Astrocyte of the spinal cord (primary cell): ENCODE data around the gene CAPN9.
A peak's percentile ranks its signal among the peaks of the same experiment; 100 is the strongest.

ENCODE experiments used
- DNase-seq: peaks from one replicate; pipeline ENCODE4 v3.0.0; 2011; ENCODE audit warnings: low read depth, low spot score
- H3K4me3 ChIP-seq: 2 replicates; pipeline ENCODE4 v1.5.1; 2011; ENCODE audit warnings: low read depth, mild to moderate bottlenecking, low read length, moderate library complexity
- CTCF ChIP-seq: IDR thresholded peaks from 2 replicates; pipeline ENCODE4 v1.5.1; 2012; ENCODE audit warnings: low read depth, mild to moderate bottlenecking, low read length, inconsistent platforms
- in situ Hi-C: cut with HindIII; loops from 2 replicates; pipeline ENCODE4 v1.10.0; 2017; ENCODE audit warnings: low sequenced_read_pairs

Gene CAPN9

GRCh38 chr1:230754796-230755195 lies 7.6 kb downstream of the CAPN9 start:
- in situ Hi-C loops = no loop called here
- peak; percentile 55 for DNase-seq
- no peak overlapping the region for H3K4me3 ChIP-seq
- TF ChIP-seq CTCF = no peak

GRCh38 chr1:230757856-230758708 lies 10.9 kb downstream of the CAPN9 start:
- in situ Hi-C loops = no loop called here

GRCh38 chr1:230758709-230759368 lies 11.7 kb downstream of the CAPN9 start:
- DNase-seq = no peak
- in situ Hi-C loops = no loop called here
- no peak for TF ChIP-seq CTCF
- H3K4me3 ChIP-seq = no peak overlapping the region

More at GRCh38 chr1:230757856-230758708, 10.9 kb downstream of the CAPN9 start:
- no peak for DNase-seq
- no peak overlapping the region for H3K4me3 ChIP-seq
- TF ChIP-seq CTCF = no peak

GRCh38 chr1:230759369-230760065 lies 12.3 kb downstream of the CAPN9 start:
- in situ Hi-C loops = no loop called here

GRCh38 chr1:230760360-230760827 lies 13.2 kb downstream of the CAPN9 start:
- TF ChIP-seq CTCF = no peak
- in situ Hi-C loops = no loop called here
- no peak overlapping the region for H3K4me3 ChIP-seq
- no peak for DNase-seq

More at GRCh38 chr1:230759369-230760065, 12.3 kb downstream of the CAPN9 start:
- TF ChIP-seq CTCF = no peak
- no peak for DNase-seq
- no peak overlapping the region for H3K4me3 ChIP-seq

GRCh38 chr1:230761443-230762167 lies 14.4 kb downstream of the CAPN9 start:
- no peak overlapping the region for H3K4me3 ChIP-seq
- TF ChIP-seq CTCF = no peak
- in situ Hi-C loops = no loop called here
- no peak for DNase-seq
